ENCODE measurements around the gene TRAPPC2.
"Not testable (repeated sequence)": the region's sequence is repeated elsewhere in the genome, so short reads cannot be mapped to it uniquely, and the experiment has no call there.

Gene TRAPPC2

DNA sequence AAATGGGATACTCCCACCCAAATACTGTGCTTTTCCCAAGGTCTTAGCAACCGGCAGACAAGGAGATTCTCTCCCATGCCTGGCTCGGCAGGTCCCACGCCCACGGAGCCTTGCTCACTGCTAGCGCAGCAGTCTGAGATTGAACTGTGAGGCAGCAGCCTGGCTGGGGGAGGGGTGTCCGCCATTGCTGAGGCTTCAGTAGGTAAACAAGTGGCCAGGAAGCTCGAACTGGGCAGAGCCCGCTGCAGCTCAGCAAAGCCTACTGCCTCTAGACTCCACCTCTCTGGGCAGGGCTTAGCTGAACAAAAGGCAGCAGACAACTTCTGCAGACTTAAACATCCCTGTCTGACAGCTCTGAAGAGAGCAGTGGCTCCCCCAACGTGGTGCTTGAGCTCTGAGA lies 9.5 kb downstream of the TRAPPC2 start:
- H3K36me3 ChIP-seq (ENCODE audit: control insufficient read depth in 5 of 5, insufficient read depth in 5 of 5, low read length in 5 of 5); H3K27me3 ChIP-seq (ENCODE audit: control insufficient read depth in 5 of 5, insufficient read depth in 4 of 5, low read length in 5 of 5); H3K27ac ChIP-seq (ENCODE audit: low read depth, low read length); H3K9me3 ChIP-seq (ENCODE audit: control insufficient read depth in 5 of 5, low read length in 5 of 5); H3K4me3 ChIP-seq (ENCODE audit: low read depth in 1 of 5, low read length in 5 of 5); H3K9ac ChIP-seq (ENCODE audit: low read length in 5 of 5): not testable (repeated sequence)
- H3K4me1 ChIP-seq (ENCODE audit: control insufficient read depth in 5 of 5, insufficient read depth in 5 of 5, low read length in 5 of 5), result peaks cover 0 to 11% (median 5%) of the 10 kb centered on the region in 5 donors

DNA sequence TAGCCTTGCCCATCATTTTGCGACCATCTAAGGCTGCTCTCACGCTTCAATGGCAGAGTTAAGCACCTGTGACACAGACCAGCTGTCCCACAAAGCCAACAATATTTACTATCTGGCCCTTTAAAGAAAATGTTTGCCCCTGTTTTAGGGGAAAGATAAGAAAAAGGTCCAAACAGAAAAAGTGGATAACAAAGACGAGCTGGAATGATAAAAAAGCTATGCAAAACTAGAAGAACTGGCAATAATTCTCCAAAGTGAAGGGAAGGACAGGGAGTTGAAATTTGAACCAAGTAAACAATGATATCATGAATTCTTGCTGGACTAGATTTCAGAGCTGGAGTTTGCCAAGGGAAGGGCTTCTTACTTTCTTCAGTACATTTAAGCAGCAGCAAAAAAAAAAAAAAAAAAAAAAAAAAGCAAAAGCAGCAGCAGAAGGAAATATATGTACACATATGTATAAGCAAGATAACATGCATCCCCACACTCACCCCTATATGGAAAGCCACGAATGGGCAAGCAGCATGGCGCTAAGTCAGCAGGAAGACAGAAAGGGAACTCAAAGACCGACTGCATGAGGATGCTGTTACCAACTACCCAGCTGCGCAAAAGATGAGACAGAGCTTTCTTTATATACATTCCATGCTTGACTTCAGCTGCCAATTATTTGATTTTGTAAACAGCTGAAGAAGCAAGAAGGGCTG lies 12.5 kb downstream of the TRAPPC2 start:
- no peaks in the 10 kb centered on the region for H3K9me3 ChIP-seq (ENCODE audit: control insufficient read depth in 5 of 5, low read length in 5 of 5)
- peaks cover 0 to 5% (median 0%) of the 10 kb centered on the region in 5 donors for H3K27me3 ChIP-seq (ENCODE audit: control insufficient read depth in 5 of 5, insufficient read depth in 4 of 5, low read length in 5 of 5)
- H3K36me3 ChIP-seq (ENCODE audit: control insufficient read depth in 5 of 5, insufficient read depth in 5 of 5, low read length in 5 of 5), result peaks cover 0 to 5% (median 2%) of the 10 kb centered on the region in 5 donors
- H3K4me1 ChIP-seq (ENCODE audit: control insufficient read depth in 5 of 5, insufficient read depth in 5 of 5, low read length in 5 of 5), result peaks cover 0 to 14% (median 11%) of the 10 kb centered on the region in 5 donors
- no peak overlapping the region for H3K4me3 ChIP-seq (ENCODE audit: low read depth in 1 of 5, low read length in 5 of 5)
- no peak overlapping the region for H3K9ac ChIP-seq (ENCODE audit: low read length in 5 of 5)
- H3K27ac ChIP-seq (ENCODE audit: low read depth, low read length), result no peak overlapping the region

DNA sequence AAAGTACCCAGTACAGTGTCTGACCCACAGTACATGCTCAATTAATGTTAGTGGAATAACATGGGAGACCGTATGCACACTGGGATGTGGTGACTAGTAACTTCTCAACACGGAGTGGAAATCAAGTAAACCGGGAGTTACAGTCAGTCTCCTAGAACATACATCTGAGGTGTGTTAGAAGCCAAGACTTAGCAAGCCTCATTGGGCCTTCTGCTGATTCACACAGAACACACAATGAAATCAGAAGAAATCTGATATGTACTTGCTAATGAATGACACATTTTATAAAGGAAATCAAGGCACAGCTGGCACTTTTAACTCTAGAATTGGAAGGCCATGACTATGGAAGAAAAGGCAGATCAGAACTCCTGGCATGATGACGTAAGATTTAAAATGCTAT lies 13.0 kb downstream of the TRAPPC2 start:
- Histone ChIP-seq H3K9me3 (ENCODE audit: control insufficient read depth in 5 of 5, low read length in 5 of 5) (no peaks in the 10 kb centered on the region), H3K27ac (ENCODE audit: low read depth, low read length) (no peak overlapping the region), H3K27me3 (ENCODE audit: control insufficient read depth in 5 of 5, insufficient read depth in 4 of 5, low read length in 5 of 5) (peaks cover 0 to 5% (median 0%) of the 10 kb centered on the region in 5 donors), H3K4me1 (ENCODE audit: control insufficient read depth in 5 of 5, insufficient read depth in 5 of 5, low read length in 5 of 5) (peaks cover 0 to 14% (median 11%) of the 10 kb centered on the region in 5 donors), H3K36me3 (ENCODE audit: control insufficient read depth in 5 of 5, insufficient read depth in 5 of 5, low read length in 5 of 5) (peaks cover 2 to 5% (median 3%) of the 10 kb centered on the region in 5 donors), H3K9ac (ENCODE audit: low read length in 5 of 5) (no peak overlapping the region), H3K4me3 (ENCODE audit: low read depth in 1 of 5, low read length in 5 of 5) (no peak overlapping the region)

DNA sequence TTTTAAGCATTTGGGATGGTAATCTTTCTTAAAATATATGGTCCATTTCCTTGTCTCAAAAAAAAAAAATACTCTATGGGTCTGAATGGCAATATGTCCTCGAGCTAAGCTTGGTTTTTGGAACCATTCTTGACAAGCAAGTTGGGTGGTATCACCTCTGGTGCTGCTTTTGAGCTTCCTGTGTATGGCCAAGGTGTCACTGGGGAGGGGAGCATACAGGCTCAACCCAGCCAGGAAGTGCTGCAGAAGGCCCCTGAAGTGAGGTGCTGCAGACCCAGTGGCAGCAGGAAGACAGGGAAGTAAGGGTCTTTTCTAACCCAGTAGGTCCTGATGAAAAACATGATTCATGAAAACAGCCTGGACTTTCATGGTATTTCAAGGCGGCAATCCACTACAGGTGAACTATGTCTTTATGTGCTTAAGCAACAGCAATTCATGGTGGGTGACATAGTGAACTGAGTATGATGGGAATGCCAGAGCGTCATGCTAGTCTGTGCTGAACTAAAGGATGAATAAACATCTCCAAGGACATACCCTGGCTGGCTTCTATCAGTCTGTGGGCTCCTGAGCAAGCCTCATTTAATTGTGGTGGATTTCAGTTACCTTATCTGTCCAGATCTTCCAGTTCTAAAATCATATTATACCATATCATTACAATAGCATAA lies 15.1 kb downstream of the TRAPPC2 start:
- H3K9me3 ChIP-seq (ENCODE audit: control insufficient read depth in 5 of 5, low read length in 5 of 5), result no peaks in the 10 kb centered on the region
- H3K27me3 ChIP-seq (ENCODE audit: control insufficient read depth in 5 of 5, insufficient read depth in 4 of 5, low read length in 5 of 5), result peaks cover 0 to 5% (median 0%) of the 10 kb centered on the region in 5 donors
- H3K36me3 ChIP-seq (ENCODE audit: control insufficient read depth in 5 of 5, insufficient read depth in 5 of 5, low read length in 5 of 5), result peaks cover 2 to 12% (median 3%) of the 10 kb centered on the region in 5 donors
- peaks cover 0 to 14% (median 11%) of the 10 kb centered on the region in 5 donors for H3K4me1 ChIP-seq (ENCODE audit: control insufficient read depth in 5 of 5, insufficient read depth in 5 of 5, low read length in 5 of 5)
- H3K9ac ChIP-seq (ENCODE audit: low read length in 5 of 5), result no peak overlapping the region
- no peak overlapping the region for H3K4me3 ChIP-seq (ENCODE audit: low read depth in 1 of 5, low read length in 5 of 5)
- no peak overlapping the region for H3K27ac ChIP-seq (ENCODE audit: low read depth, low read length)

DNA sequence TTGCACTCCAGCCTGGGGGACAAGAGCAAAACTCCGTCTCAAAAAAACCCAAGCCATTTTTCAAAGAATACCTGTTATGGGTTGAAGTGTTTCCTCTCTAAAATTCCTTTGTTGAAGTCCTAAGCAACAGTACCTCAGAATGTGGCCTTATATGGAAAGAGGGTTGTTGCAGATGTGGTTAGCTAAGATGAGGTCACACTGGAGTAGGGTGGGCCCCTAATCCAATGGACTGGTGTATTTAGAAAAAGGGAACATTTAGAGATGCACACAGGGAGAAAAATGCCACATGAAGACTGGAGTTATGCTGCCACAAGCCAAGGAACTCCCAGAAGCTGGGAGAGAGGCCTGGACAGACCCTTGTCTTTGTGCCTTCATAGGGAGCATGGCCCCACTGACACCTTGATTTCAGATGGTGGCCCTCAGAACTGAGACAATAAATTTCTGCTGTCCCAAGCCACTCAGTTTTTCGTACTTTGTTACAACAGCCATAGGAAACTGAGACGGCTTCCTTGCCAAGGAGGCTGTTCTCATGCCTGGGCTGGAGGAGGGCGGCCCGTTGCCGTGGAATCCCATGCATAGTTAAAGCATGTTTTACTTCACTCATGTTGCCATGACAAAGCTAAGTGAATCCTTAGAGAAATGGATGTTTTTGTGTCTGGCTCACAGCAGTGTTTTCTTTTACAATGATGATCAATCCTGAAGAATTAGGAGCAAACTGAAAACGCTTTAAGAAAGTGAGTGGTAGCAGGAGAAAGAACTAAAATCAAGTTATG lies 16.5 kb downstream of the TRAPPC2 start:
- Histone ChIP-seq H3K4me3 (ENCODE audit: low read depth in 1 of 5, low read length in 5 of 5) (no peak overlapping the region), H3K27ac (ENCODE audit: low read depth, low read length) (peak overlapping the region; percentile 57), H3K4me1 (ENCODE audit: control insufficient read depth in 5 of 5, insufficient read depth in 5 of 5, low read length in 5 of 5) (peaks cover 0 to 14% (median 11%) of the 10 kb centered on the region in 5 donors), H3K9ac (ENCODE audit: low read length in 5 of 5) (no peak overlapping the region), H3K36me3 (ENCODE audit: control insufficient read depth in 5 of 5, insufficient read depth in 5 of 5, low read length in 5 of 5) (peaks cover 2 to 12% (median 3%) of the 10 kb centered on the region in 5 donors), H3K27me3 (ENCODE audit: control insufficient read depth in 5 of 5, insufficient read depth in 4 of 5, low read length in 5 of 5) (peaks cover 0 to 5% (median 0%) of the 10 kb centered on the region in 5 donors), H3K9me3 (ENCODE audit: control insufficient read depth in 5 of 5, low read length in 5 of 5) (no peaks in the 10 kb centered on the region)

DNA sequence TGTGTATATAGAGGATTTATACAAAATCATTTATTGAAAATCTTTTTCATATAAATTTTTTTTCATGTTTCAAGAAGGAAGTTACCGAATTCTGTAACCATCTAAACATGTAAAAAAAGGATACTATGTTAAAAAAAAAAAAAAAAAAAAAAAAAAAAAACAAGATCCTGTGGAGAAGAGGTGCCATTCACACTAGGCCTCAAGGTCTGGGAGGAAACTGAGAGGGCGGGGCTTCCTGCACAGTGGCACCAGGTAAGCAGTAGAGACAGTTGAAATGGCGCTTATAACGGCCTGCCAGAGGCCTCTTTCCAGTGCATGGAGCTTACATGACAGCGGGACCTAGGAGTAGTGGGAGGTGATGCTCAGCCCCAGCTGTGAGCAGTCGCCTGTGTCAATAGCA lies 17.5 kb downstream of the TRAPPC2 start:
- Histone ChIP-seq H3K27ac (ENCODE audit: low read depth, low read length) (no peak overlapping the region), H3K4me1 (ENCODE audit: control insufficient read depth in 5 of 5, insufficient read depth in 5 of 5, low read length in 5 of 5) (peaks cover 0 to 8% (median 6%) of the 10 kb centered on the region in 5 donors), H3K36me3 (ENCODE audit: control insufficient read depth in 5 of 5, insufficient read depth in 5 of 5, low read length in 5 of 5) (peaks cover 2 to 13% (median 5%) of the 10 kb centered on the region in 5 donors), H3K4me3 (ENCODE audit: low read depth in 1 of 5, low read length in 5 of 5) (no peak overlapping the region), H3K9ac (ENCODE audit: low read length in 5 of 5) (no peak overlapping the region), H3K9me3 (ENCODE audit: control insufficient read depth in 5 of 5, low read length in 5 of 5) (no peaks in the 10 kb centered on the region), H3K27me3 (ENCODE audit: control insufficient read depth in 5 of 5, insufficient read depth in 4 of 5, low read length in 5 of 5) (peaks cover 0 to 5% (median 0%) of the 10 kb centered on the region in 5 donors)

DNA sequence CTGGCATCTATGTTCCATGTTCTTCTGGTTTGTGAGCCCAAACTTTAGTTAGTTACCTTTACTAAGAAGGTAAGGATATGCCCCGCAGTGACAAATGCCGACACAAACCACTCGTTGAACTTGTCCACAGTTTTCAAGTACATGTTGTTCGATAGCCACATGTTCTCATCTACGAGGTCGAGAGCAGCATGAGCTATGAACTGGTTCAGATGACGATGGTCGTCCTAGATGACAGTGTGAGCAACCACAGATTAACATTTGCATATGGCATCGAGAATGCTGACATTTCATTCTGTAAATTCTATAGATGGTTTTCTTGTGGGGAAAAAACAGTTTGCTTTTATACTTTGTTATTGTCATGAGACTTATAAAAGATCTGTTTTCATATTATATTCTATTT lies 18.0 kb downstream of the TRAPPC2 start:
- peaks cover 0 to 8% (median 6%) of the 10 kb centered on the region in 5 donors for H3K4me1 ChIP-seq (ENCODE audit: control insufficient read depth in 5 of 5, insufficient read depth in 5 of 5, low read length in 5 of 5)
- H3K27ac ChIP-seq (ENCODE audit: low read depth, low read length), result no peak overlapping the region
- H3K27me3 ChIP-seq (ENCODE audit: control insufficient read depth in 5 of 5, insufficient read depth in 4 of 5, low read length in 5 of 5), result peaks cover 0 to 5% (median 0%) of the 10 kb centered on the region in 5 donors
- no peaks in the 10 kb centered on the region for H3K9me3 ChIP-seq (ENCODE audit: control insufficient read depth in 5 of 5, low read length in 5 of 5)
- peaks cover 3 to 17% (median 8%) of the 10 kb centered on the region in 5 donors for H3K36me3 ChIP-seq (ENCODE audit: control insufficient read depth in 5 of 5, insufficient read depth in 5 of 5, low read length in 5 of 5)
- H3K9ac ChIP-seq (ENCODE audit: low read length in 5 of 5), result no peak overlapping the region
- no peak overlapping the region for H3K4me3 ChIP-seq (ENCODE audit: low read depth in 1 of 5, low read length in 5 of 5)

DNA sequence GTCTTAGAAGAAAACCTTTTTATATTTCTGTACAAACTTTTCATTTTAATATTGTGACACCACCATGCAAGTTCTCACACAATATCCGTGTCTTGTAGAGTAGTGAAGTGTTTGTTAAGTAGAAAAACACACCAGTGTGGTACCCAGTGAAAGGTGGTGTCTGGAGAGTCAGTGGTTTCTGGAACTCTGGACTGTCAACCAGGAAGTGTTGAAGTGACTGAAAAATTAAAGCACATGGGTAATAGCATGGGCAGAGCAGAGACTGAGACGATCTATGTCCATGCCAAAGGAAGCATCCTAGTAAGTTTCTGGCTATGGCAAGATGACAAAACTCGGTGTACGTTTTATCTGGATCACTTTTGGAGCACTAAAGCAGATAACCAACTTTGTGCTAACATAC lies 23.3 kb downstream of the TRAPPC2 start:
- Histone ChIP-seq H3K4me3 (ENCODE audit: low read depth in 1 of 5, low read length in 5 of 5) (no peak overlapping the region), H3K27me3 (ENCODE audit: control insufficient read depth in 5 of 5, insufficient read depth in 4 of 5, low read length in 5 of 5) (no peaks in the 10 kb centered on the region), H3K4me1 (ENCODE audit: control insufficient read depth in 5 of 5, insufficient read depth in 5 of 5, low read length in 5 of 5) (no peaks in the 10 kb centered on the region), H3K9ac (ENCODE audit: low read length in 5 of 5) (no peak overlapping the region), H3K27ac (ENCODE audit: low read depth, low read length) (no peak overlapping the region), H3K36me3 (ENCODE audit: control insufficient read depth in 5 of 5, insufficient read depth in 5 of 5, low read length in 5 of 5) (peaks cover 3 to 26% (median 12%) of the 10 kb centered on the region in 5 donors), H3K9me3 (ENCODE audit: control insufficient read depth in 5 of 5, low read length in 5 of 5) (no peaks in the 10 kb centered on the region)

DNA sequence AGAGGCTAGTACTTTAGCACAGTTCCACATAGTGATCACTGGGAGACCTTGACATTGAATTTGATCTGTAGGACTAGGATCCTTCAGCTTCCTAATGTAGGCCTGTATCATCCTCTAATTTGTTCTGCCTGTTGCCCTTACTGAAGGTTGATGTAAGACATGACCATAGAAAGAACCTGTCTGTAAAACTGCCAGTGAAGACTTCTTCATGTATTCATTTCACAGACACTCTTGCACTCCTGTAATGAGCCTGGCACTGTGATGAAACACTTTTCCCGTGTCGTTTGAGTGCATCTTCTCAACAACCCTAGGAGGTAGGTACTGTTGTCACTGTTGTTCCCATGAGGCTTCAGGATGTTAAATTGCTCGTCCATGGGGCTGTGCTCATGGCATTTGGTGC lies 30.8 kb downstream of the TRAPPC2 start:
- peaks cover 0 to 5% (median 3%) of the 10 kb centered on the region in 5 donors for H3K36me3 ChIP-seq (ENCODE audit: control insufficient read depth in 5 of 5, insufficient read depth in 5 of 5, low read length in 5 of 5)
- peaks cover 0 to 3% (median 0%) of the 10 kb centered on the region in 5 donors for H3K27me3 ChIP-seq (ENCODE audit: control insufficient read depth in 5 of 5, insufficient read depth in 4 of 5, low read length in 5 of 5)
- no peak overlapping the region for H3K27ac ChIP-seq (ENCODE audit: low read depth, low read length)

More for the DNA sequence above, 30.8 kb downstream of the TRAPPC2 start:
- H3K4me3 ChIP-seq (ENCODE audit: low read depth in 1 of 5, low read length in 5 of 5), result no peak overlapping the region
- no peaks in the 10 kb centered on the region for H3K9me3 ChIP-seq (ENCODE audit: control insufficient read depth in 5 of 5, low read length in 5 of 5)
- H3K9ac ChIP-seq (ENCODE audit: low read length in 5 of 5), result no peak overlapping the region
- peaks cover 0 to 26% (median 14%) of the 10 kb centered on the region in 5 donors for H3K4me1 ChIP-seq (ENCODE audit: control insufficient read depth in 5 of 5, insufficient read depth in 5 of 5, low read length in 5 of 5)

Data from subcutaneous abdominal adipose tissue (tissue), 5 donors.